Effector memory CD8-positive, alpha-beta T cell (primary cell): ENCODE measurements around the gene RAB12.
A peak's percentile ranks its signal among the peaks of the same experiment; 100 is the strongest.

Experiments used
- ATAC-seq: fragments of 150-1000 bp; cut with Tn5 transposase; replicated peaks from 2 replicates; pipeline ENCODE4 v1.10.0; 2021; ENCODE audit warnings: mild to moderate bottlenecking, moderate library complexity
- DNase-seq, 3 experiments: peaks; one replicate each; pipeline ENCODE4 v3.0.0; 2021
- H3K27ac Mint-ChIP-seq, 2 donors: one replicate each; pipeline ENCODE4 v1.8.0; 2022; ENCODE audit warnings: mild to moderate bottlenecking in 2 of 2, mixed read lengths in 2 of 2, moderate library complexity in 2 of 2
- H3K27me3 Mint-ChIP-seq, 2 donors: one replicate each; pipeline ENCODE4 v1.8.0; 2022; ENCODE audit warnings: mixed read lengths in 2 of 2
- H3K36me3 Mint-ChIP-seq: one replicate; pipeline ENCODE4 v1.8.0; 2022; ENCODE audit warnings: mild to moderate bottlenecking, moderate library complexity, mixed read lengths; ENCODE audit not compliant: insufficient read depth
- H3K4me1 Mint-ChIP-seq, 2 donors: one replicate each; pipeline ENCODE4 v1.8.0; 2022; ENCODE audit warnings: low read depth in 2 of 2, mixed read lengths in 2 of 2
- H3K4me3 Mint-ChIP-seq, 2 donors: one replicate each; pipeline ENCODE4 v1.8.0; 2022; ENCODE audit warnings: mild to moderate bottlenecking in 2 of 2, mixed read lengths in 2 of 2, moderate library complexity in 2 of 2
- H3K9me3 Mint-ChIP-seq, 2 donors: one replicate each; pipeline ENCODE4 v1.8.0; 2022; ENCODE audit warnings: mixed read lengths in 2 of 2

The RAB12 gene

DNA sequence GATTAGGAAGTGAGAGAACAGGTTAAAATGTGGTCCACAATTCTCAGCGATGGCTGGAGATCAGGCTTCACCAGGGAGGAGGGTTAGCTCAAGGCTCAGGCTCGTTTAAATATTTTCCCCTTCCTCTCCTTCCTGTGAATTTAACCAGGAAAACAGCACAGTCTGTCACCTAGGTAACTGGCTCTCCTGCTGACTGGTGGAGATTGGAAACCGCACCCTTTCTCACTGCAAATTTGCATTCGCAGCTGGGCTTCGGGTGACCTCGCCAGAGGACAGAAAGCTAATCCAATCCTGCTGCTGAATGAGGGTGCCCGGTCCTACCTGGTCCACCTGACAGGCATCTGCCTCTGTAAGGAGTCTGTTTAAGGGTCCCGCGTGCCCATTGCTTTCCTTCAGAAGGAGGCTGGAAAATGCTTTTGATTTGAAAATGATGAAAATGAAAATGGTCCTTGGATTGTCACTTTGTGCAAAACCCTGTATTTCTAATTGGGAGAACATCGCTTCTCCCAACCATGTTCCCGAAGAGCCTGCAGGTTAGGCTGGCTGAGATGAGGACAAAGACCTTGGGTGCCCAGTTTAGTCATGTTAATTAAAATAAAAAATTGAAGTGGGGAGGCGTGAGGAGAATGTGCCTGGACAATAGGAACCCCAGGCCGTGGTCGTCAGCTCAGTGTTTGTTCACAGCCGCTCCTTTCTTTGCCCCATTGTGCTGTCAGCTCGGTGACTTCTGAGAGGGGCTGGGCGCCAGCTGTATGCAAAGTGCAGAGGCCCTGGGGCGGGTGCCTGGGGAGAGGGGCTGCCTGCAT is 52.7 kb downstream of the RAB12 start:
- Mint-ChIP-seq H3K36me3 (no peaks in the 10 kb centered on the region), H3K27me3 (peaks cover 24 to 33% of the 10 kb centered on the region in 2 donors)
- no peak for DNase-seq

DNA sequence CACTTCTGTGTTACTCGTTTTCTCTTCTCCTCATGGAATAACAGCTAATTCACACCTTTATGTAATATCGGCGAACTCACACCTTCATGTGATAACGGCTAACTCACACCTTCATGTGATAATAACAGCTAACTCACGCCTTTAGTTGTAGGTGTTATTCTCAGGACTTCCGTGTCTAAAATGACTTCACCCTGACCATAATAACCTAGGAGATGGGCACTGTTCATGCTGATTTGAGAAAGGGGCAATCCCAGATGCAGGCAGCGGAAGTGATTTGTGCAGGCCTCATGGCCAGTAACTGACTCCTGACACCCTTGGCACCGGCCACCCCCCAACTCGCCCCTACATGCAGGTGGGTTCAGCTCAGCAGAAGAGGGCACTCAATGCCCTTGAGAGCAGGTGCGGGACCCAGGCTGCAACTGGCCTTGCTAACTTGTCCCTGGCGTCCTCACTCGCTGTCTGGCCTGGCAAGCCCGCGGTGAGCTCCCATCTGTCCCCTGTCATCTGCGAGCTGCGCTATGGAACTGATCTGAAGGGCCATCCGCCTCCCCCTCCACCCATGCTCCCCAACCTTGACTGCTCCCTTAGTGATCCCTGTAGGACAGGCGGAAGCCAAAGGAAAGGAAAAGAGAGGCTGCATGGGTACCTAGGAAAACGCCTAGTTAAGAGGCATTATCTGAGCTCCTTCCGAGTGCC is 53.5 kb downstream of the RAB12 start:
- no peak for ATAC-seq
- Mint-ChIP-seq H3K4me1 (peaks cover 3 to 6% of the 10 kb centered on the region in 2 donors), H3K36me3 (no peaks in the 10 kb centered on the region), H3K9me3 (no peaks in the 10 kb centered on the region), H3K4me3 (no peak overlapping the region), H3K27me3 (peaks cover 19 to 27% of the 10 kb centered on the region in 2 donors), H3K27ac (no peak overlapping the region)
- DNase-seq, result no peak

More for the DNA sequence above, 52.7 kb downstream of the RAB12 start:
- Mint-ChIP-seq H3K9me3 (no peaks in the 10 kb centered on the region), H3K4me1 (peaks cover 3 to 6% of the 10 kb centered on the region in 2 donors), H3K4me3 (no peak overlapping the region), H3K27ac (no peak overlapping the region)
- ATAC-seq, result no peak

DNA sequence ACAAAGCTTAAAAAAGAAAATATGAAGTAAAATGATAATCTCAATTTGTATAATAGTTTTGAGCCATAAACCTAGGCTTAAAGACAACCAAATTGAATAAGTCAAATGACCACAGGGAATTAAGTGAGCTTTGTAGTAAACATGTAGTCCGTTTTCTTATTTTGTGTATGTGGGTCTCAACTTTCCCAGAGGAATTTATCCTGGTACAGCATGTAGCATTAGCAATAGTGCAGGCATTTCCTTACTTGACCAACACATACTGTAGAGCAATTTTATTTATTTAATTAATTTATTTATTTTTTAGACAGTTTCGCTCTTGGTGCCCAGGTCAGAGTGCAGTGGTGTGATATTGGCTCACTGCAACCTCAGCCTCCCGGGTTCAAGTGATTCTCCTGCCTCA is 58.6 kb downstream of the RAB12 start:
- Mint-ChIP-seq H3K36me3 (no peaks in the 10 kb centered on the region), H3K27me3 (peaks cover 7 to 9% of the 10 kb centered on the region in 2 donors), H3K4me1 (peaks cover 0 to 3% of the 10 kb centered on the region in 2 donors), H3K4me3 (no peak overlapping the region), H3K9me3 (no peaks in the 10 kb centered on the region), H3K27ac (no peak overlapping the region)
- ATAC-seq, result no peak
- no peak for DNase-seq

DNA sequence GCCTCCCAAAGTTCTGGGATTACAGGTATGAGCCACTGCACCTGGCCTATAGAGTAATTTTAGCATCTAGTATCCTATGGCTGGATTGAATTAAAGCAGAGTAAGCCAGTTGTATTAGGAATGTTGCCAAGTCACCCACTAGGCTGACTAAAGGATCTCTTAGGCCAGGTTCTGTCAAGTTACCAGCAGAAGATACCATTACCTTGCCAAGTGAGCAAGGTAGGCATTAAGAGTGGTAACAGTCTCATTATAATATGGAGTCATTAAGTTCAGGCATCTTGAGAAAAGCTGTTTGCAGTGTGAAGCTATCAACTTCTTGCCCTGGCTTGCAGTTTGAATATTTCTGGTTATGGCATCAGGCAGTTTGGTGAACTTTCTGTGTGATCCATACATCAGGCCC is 59.1 kb downstream of the RAB12 start:
- no peak for DNase-seq
- no peak overlapping the region for H3K27ac Mint-ChIP-seq

DNA sequence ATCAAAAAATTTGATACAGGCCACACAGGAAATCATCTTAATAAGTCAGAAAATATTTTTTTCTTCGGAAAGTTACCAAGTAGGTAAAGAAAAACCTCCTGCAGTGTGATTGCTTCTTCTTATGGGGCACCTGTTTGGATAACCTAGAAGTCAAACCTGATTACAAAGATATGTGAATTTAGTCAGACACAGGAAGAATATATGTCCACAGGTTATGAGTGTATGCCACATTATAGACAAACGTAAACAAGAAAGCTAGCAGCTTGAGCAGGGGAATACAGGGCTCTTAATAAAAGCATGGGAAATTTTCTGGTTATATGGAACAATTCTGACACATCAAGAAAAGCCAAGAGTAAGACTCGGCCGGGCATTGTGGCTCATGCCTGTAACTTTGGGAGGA is 60.3 kb downstream of the RAB12 start:
- Mint-ChIP-seq H3K9me3 (no peaks in the 10 kb centered on the region), H3K4me1 (peaks cover 0 to 3% of the 10 kb centered on the region in 2 donors), H3K4me3 (no peak overlapping the region), H3K27me3 (peaks cover 0 to 5% of the 10 kb centered on the region in 2 donors), H3K27ac (no peak overlapping the region), H3K36me3 (no peaks in the 10 kb centered on the region)
- ATAC-seq, result no peak
- DNase-seq, result no peak

More for the DNA sequence above, 59.1 kb downstream of the RAB12 start:
- no peak for ATAC-seq
- no peaks in the 10 kb centered on the region for H3K36me3 Mint-ChIP-seq
- no peak overlapping the region for H3K4me3 Mint-ChIP-seq
- peaks cover 2 to 5% of the 10 kb centered on the region in 2 donors for H3K27me3 Mint-ChIP-seq
- H3K4me1 Mint-ChIP-seq, result peaks cover 0 to 3% of the 10 kb centered on the region in 2 donors
- H3K9me3 Mint-ChIP-seq, result no peaks in the 10 kb centered on the region

DNA sequence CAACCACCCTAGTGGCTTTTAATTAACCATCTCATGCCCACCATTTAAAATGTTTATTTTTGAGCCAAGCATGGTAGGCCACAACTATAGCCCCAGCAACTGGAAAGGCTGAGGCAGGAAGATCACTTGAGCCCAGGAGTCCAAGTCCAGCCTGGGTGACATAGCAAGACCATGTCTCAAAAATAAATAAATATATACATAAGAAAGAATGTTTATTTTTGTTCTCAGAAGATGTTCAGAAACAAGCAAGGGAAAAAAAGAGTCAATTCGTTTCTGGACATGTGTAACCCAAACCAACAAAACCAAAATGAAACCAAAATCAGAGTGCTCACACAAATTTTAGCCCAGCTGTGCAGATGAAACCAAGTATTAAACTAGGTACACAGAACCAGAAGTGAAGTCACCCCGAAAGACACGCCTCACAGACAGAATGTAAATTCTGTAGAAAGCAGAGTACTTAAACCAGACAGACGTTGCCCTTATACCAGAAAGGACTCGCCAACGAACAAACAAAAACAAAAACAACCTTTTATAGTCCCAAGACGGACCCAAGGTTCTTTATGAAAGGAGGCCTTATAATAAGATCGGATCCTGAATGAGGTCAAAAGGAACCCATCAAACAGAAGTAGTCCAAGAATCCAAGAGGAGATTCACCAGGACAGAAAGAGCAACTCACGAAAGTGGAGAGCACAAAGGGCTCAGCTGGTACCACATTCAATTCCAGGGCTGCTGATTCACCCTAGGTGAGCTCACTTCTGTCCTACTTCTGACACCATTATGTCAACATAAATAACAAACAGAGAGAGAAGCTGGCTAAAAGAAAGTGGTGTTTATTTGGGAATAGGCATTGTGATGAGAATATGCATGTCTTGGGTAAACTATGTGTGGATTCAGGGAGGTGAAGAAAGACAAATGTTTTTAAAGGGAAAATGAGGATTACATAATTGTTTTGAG is 64.3 kb downstream of the RAB12 start:
- ATAC-seq (no peak), DNase-seq (no peak)
- Mint-ChIP-seq H3K4me1 (no peaks in the 10 kb centered on the region), H3K27ac (no peak overlapping the region), H3K4me3 (no peak overlapping the region), H3K9me3 (no peaks in the 10 kb centered on the region), H3K27me3 (peaks cover 0 to 4% of the 10 kb centered on the region in 2 donors), H3K36me3 (no peaks in the 10 kb centered on the region)

DNA sequence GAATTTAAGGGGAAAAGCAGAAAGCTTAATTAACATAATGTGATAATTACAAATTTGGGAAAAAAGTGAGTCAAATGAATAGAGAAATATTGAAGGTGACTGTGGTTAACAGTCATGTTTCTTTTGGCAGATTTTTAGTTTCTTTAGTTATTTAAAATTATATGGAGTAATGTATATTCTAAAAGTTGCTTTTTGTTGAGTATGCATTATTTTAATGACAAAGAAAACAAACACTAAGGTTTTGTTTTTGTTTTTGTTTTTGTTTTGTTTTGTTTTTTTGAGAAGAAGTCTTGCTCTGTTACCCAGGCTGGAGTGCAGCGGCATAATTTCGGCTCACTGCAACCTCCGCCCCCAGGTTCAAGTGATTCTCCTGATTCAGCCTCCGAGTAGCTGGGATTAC is 65.8 kb downstream of the RAB12 start:
- Mint-ChIP-seq H3K4me1 (no peaks in the 10 kb centered on the region), H3K9me3 (no peaks in the 10 kb centered on the region), H3K36me3 (no peaks in the 10 kb centered on the region), H3K27ac (no peak overlapping the region), H3K27me3 (peaks cover 0 to 4% of the 10 kb centered on the region in 2 donors), H3K4me3 (no peak overlapping the region)
- DNase-seq, result no peak
- ATAC-seq, result no peak

DNA sequence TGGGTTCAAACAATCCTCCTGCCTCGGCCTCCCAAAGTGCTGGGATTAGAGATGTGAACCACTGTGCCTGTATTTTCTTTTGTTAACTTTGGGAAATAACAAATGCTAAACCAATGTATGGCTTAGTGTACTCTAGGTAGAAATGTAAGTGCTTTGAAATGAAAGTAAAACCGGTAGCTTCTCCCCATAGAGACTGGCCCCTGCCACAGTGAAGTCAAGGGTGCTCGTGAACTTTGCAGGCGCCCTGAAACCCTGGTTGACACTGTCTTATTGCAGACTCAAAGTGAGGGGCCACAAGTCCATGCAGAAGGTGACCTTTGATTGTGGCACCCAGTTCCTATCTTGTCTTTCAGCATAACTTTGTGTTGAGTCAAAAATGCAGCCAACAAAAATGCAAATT is 72.0 kb downstream of the RAB12 start:
- no peak for ATAC-seq
- Mint-ChIP-seq H3K36me3 (peaks cover 3% of the 10 kb centered on the region), H3K27ac (peak overlapping the region in 1 of 2 donors; percentile 61), H3K4me1 (no peaks in the 10 kb centered on the region), H3K4me3 (no peak overlapping the region), H3K27me3 (peaks cover under 1 to 14% of the 10 kb centered on the region in 2 donors), H3K9me3 (no peaks in the 10 kb centered on the region)
- no peak for DNase-seq

DNA sequence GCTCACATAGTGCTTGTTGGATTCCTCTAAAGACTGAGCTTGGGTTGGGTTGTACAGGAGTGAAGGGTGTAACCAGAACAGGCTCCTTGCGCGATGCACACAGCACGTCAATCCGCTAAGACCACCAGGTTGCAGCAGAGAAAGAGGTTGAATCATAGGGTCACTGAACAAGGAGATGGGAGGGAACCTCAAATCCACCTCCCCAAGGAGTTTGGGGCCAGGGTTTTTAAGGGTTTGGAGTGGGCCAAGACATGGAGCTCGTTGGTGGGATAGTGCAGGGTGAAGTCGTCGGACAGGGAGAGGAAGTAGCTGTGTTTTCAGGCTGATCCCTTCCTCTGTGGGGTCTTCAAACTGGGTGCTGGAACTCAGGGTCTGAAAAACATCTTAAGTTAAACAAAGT is 75.3 kb downstream of the RAB12 start:
- DNase-seq (no peak), ATAC-seq (no peak)
- no peak overlapping the region for H3K4me3 Mint-ChIP-seq
- no peak overlapping the region for H3K27ac Mint-ChIP-seq
- peaks cover 3% of the 10 kb centered on the region for H3K36me3 Mint-ChIP-seq
- H3K9me3 Mint-ChIP-seq, result no peaks in the 10 kb centered on the region
- H3K4me1 Mint-ChIP-seq, result no peaks in the 10 kb centered on the region
- peaks cover 9 to 32% of the 10 kb centered on the region in 2 donors for H3K27me3 Mint-ChIP-seq

DNA sequence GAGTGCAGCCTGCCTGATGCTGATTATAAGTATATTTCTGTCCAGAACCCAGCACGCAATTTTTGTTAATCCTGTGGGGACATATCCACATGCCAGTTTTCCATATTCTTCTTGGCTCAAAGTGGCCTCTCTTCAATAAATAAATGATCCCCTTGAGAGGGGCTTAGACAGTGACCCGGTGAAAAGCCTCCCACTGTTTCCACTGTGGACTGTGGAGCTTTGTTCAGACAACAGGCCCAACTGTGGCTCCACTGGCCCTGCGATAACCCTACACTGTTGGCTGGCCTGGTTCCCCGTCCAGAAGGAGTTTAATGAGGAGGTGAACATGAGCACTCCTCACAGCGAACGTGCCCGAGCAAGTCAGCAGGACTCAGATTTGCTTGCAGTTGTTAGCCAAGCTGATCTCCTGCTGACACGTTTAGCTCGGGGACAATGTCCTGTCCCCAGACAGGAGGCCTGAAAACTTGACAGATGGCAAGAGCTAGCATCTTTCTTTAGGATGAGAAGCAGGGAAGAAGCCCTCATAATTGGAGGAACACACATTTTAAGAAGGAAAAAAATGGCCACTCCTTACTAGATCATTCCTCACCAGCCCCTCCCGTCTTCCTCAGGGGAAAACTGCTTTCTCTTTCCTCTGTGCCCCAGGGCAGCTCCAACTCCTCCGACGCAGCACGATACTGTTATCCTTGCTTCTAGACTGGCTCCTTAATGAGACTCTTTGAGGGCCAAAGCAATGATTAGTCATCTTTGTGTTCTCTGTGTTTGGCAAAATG is 76.1 kb downstream of the RAB12 start:
- Mint-ChIP-seq H3K4me1 (no peaks in the 10 kb centered on the region), H3K27ac (no peak overlapping the region), H3K27me3 (peaks cover 17 to 40% of the 10 kb centered on the region in 2 donors), H3K4me3 (no peak overlapping the region), H3K9me3 (no peaks in the 10 kb centered on the region), H3K36me3 (peaks cover 3% of the 10 kb centered on the region)
- DNase-seq, result no peak
- ATAC-seq, result no peak

DNA sequence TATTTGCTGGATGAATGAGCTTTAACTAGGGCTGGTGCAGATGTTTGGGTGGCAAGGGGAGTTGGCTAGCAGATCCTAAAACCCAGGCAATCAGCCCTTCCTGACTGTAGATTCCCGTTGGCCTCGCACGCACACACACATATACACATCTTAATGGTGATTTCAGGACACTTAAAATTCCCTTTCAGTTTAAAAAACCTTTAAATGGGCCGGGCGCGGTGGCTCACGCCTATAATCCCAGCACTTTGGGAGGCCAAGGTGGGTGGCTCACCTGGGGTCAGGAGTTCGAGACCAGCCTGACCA is 76.6 kb downstream of the RAB12 start:
- Mint-ChIP-seq H3K36me3 (peaks cover 3% of the 10 kb centered on the region), H3K4me3 (no peak overlapping the region), H3K27me3 (peaks cover 18 to 45% of the 10 kb centered on the region in 2 donors), H3K4me1 (no peaks in the 10 kb centered on the region), H3K27ac (no peak overlapping the region), H3K9me3 (no peaks in the 10 kb centered on the region)
- no peak for DNase-seq
- no peak for ATAC-seq

DNA sequence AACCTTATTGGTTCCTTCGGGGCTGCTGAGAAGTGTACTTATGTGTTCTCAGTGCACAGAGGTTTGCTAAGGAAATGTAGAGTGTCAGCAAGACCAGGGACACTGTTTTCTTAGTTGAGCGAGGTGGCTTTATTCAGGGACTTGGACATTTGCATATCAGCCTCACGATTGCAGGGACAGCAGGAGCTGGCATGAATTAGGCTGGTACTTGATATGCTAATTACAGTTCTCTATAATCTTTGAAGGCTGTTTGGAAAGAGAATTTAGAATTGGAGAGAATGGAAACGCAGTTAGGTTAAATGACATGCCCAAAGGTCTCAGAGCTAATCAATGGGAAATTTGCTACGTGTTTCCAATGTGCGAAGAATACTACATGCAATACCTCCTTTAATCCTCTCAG is 77.4 kb downstream of the RAB12 start:
- peaks cover 3% of the 10 kb centered on the region for H3K36me3 Mint-ChIP-seq
- no peaks in the 10 kb centered on the region for H3K4me1 Mint-ChIP-seq
- ATAC-seq (no peak), DNase-seq (no peak)
- no peak overlapping the region for H3K27ac Mint-ChIP-seq
- no peak overlapping the region for H3K4me3 Mint-ChIP-seq
- H3K9me3 Mint-ChIP-seq, result no peaks in the 10 kb centered on the region
- H3K27me3 Mint-ChIP-seq, result peaks cover 18 to 52% of the 10 kb centered on the region in 2 donors
